Measurements from ENCODE around the gene NPBWR2.
"Not testable (repeated sequence)": the region's sequence is repeated elsewhere in the genome, so short reads cannot be mapped to it uniquely, and the experiment has no call there.

Gene NPBWR2

DNA sequence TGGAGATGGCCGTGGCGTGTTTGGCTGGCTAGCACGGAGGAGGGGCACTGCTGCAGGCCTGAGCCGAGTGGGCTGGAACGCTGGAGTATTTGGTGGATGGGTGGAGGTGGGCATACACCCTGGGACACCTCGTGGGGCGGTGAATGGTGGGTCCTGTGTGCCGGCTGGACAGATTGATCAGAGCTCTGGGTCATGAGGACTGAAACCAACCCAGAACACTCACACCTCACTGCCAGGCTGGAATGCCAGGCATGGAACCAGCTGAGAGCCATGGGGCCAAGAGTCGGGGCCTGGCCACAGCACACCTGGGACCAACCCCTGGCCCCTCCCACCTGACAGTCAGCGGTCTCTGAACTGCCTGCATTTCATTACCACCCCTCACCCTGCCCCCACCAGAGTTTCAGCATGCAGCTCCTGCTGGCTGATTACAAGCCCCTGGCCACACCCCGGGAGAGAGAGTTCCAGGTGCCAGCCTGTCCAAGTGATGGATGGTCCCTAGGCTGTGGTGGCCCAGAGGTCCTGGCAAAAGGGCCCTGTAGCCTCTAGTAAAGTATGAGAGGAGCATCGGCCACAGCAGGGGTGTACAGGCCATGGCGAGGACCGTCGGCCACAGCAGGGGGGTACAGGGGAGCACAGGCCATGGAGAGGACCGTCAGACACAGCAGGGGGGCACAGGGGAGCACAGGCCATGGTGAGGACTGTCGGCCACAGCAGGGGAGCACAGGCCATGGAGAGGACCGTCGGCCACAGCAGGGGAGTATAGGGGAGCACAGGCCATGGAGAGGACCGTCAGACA lies 3.3 kb downstream of the NPBWR2 start:
- DNase-seq (ENCODE audit: low read depth in 2 of 2): no peak

- no peak for DNase-seq (ENCODE audit: low read depth in 2 of 2)
These were observed 4.6 kb downstream of the NPBWR2 start for GRCh38 chr20:64102647-64103354.

DNA sequence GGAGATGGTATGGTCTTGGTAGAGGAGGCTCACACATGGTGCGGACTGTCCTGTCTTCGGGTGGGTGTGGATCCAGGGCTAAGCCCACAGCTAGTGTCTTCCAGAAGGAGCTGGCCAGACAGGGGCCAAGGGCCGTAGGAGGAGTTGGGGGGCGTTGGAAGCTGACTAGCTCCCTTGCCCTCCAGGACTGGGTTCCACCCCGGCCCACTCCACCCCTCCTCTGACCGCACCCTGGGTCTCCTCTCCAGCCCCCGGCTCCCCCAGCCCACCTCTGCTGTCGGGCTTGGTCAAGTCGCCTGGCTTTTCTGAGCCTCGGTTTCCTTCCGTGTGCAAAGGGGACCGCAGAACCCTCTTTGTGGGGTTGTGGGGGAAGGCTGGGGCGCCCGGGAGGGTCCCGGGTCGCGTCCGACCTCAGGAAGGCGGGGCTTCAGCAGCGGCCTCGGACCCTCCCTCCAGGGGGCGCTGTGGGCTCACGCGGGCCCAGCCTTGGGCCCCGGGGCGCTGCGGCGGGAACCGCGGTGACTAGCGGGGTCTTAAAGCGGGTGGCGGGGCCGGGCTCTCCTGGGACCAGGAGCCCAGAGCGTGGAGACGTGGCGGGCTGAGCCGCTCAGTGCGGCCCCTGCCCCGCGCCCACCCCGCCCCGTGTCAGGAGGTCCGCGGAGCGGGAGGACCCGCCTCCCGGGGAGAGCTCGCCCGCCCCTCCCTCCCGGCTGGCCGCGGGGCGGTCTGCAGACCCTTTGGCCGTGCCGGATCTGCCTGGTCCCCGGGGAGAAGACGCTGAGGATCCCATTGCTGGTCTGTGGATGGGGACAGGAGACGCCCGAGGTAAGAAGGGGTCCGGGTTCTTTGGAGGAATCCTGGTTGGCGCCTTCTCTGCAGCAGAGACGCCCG lies 5.4 kb downstream of the NPBWR2 start:
- DNase-seq (ENCODE audit: low read depth in 2 of 2): peak in 1 of 2 donors; percentile 44

DNA sequence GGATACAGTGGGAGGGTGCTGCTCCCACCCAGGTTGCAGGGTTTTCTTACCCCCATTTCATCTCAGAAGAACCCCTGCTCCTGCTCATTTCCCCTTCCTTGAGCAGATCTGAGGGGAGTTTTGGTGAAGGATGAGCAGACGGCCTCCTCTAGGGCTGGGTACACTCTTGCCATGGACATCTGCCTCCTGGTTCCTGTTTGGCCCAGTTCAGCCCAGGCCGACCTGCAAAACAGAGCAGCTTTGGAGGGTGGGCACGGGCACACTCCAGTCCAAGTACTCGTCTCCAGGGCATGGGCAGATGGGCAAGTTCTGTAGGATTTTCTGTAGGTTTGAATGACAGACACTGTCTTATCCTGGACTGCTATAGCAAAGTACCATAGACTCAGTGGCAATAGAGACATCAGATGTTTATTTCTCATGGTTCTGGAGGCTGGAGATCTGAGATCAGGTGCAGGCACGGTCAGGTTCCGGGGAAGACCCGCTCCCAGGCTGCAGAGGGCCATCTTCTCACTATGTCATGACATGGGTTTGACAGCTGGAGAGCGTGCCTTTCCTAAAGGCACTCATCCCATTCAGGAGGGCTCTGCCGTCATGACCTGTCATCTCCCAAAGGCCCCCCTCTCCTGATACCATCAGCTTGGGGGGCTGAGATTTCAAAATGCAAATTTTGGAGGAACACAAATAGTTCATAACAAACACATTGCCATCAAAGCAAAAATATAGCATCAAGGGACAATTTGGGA lies 6.2 kb downstream of the NPBWR2 start:
- DNase-seq (ENCODE audit: low read depth in 2 of 2): no peak

DNA sequence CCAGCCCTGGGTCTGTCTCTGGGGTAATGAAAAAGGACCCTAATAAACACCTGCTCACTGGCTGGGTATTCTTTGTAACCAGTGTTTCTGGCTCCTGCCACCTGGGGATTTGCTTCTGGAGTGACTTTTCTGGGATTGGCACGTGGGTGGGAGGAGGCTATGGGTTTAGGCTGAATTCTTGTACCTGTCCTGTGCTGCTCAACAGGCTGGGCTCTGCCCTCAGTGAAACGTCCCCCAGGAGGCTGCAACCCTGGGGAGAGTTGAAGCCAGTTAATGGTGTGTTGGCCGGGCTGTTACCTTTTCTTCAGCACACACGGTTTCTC lies 6.8 kb downstream of the NPBWR2 start:
- DNase-seq (ENCODE audit: low read depth in 2 of 2): no peak

DNA sequence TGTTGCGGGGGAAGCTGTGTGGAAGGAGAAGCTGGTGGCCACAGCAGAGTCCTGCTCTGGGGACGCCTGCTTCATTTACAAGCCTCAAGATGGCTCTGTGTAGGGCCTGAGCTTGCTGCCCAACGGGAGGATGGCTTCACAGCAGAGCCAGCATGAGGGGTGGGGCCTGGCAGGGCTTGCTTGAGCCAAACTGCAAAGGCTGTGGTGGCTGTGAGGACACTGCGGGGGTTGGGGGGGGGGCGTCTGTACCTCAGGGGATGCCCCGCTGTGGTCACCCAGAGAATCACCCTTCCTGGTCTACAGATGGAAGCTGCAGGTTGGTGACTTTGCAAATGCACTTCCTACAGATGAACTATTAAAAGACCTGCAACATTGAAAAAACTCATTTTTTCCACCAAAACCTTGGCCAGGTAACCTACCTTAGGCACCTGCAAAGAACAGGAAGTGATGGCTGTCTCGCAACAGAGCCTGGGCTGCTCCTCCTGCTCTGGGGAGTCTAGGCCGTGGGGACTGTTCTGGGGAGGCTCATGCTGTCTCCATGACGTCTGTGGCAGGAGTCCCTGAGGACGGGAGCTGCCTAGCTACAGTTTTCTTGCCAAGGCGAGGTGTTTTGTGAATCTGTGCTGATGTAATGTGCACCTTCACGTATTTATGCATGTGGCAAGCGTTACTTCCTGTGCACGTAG lies 7.3 kb downstream of the NPBWR2 start:
- DNase-seq (ENCODE audit: low read depth in 2 of 2): no peak

DNA sequence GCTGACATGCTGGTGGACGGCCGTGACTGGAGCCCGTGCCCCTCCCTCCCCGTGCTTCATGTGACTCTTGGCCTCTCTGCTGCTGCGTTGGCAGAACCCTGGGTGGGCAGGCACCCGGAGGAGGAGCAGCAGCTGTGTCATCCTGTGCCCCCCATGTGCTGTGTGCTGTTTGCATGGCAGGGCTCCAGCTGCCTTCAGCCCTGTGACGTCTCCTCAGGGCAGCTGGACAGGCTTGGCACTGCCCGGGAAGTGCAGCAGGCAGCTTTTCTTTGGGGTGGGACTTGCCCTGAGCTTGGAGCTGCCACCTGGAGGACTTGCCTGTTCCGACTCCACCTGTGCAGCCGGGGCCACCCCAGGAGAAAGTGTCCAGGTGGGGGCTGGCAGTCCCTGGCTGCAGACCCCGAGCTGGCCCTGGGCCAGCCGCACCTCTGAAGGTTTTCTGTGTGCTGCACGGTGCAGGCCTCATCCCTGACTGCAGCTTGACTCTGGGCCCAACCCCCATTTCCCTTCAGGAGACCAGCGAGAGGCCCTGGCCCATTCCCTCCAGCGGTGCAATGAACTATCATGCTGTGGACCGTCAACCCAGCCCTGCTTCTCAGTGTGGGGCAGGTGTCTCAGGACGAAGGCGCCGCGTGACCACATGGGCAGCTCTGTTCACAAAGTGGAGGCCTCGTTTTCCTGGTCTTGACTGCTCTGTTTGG lies 8.1 kb downstream of the NPBWR2 start:
- DNase-seq (ENCODE audit: low read depth in 2 of 2): no peak

- DNase-seq (ENCODE audit: low read depth in 2 of 2): no peak
These were observed 8.8 kb downstream of the NPBWR2 start for GRCh38 chr20:64098471-64099013.

- no peak for DNase-seq (ENCODE audit: low read depth in 2 of 2)
These were observed 10.8 kb downstream of the NPBWR2 start for GRCh38 chr20:64096535-64096934.

DNA sequence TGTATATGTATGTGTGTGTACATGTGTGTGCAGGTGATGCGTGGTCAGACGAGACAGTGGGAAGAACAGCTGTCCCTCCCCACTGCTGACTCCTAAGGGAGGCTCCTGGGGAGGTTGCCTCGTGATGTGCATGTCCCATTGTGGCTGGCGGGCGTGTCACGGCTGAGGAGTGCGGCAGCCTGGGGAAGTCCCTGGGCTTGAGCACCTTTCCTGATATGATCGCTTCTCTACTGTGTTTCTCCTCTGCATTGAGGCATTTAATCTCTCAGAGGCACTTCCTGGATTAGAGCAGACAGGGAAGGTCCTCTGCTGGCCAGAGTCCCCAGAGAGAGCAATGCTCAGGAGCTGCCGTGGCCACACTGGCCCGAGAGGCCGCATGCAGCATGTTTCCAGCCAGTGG lies 11.4 kb downstream of the NPBWR2 start:
- no peak for DNase-seq (ENCODE audit: low read depth in 2 of 2)

- DNase-seq (ENCODE audit: low read depth in 2 of 2): no peak
These were observed 11.9 kb downstream of the NPBWR2 start for GRCh38 chr20:64095455-64095854.

DNA sequence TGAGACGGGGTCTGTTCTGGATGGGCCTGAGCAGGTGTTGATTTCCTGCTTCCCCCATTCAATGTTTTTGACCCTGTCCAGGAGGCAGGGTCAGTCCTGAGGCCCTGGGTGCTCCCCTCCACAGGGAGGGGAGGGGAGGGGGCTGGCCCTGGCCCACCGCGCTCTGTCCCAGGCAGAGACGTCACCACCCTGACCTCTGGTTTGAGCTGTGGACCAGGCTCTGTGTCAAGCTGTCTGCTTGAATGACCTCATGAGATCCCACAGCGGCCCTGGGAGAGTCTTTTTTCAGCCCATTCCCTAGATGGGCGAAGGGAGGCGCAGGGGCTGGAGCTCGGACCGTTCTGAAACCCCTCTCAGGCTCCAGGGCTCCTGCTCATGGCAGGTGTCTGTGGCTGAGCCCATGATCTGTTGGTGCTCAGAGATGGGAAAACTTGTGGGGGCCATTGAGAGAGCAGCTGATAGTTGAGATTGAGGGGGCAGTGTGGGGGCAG lies 14.3 kb downstream of the NPBWR2 start:
- DNase-seq (ENCODE audit: low read depth in 2 of 2): no peak

- no peak for DNase-seq (ENCODE audit: low read depth in 2 of 2)
These were observed 14.9 kb downstream of the NPBWR2 start for GRCh38 chr20:64092258-64093012.

DNA sequence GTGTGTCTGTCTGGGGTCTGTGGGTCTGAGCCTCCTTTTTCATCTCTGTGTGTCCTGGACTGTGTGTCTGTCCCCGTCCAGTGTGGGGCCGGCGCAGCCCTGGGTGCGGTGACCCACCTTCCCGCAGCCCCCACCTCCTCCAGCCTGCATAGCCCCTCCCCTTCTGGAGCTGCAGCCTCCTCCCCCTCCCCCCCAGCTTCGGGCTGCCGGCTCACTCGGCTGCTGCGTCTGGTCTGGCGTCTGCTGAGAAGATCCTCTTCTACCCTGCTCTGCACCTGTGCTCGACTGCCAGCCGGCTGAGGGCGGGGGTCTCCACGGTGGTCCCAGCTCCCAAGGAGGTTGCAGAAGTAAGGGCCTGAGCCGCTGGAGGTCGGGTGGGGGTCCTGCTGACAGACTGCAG lies 15.6 kb downstream of the NPBWR2 start:
- DNase-seq (ENCODE audit: low read depth in 2 of 2): no peak

- DNase-seq (ENCODE audit: low read depth in 2 of 2): no peak
These were observed 16.0 kb downstream of the NPBWR2 start for GRCh38 chr20:64091340-64091739.

DNA sequence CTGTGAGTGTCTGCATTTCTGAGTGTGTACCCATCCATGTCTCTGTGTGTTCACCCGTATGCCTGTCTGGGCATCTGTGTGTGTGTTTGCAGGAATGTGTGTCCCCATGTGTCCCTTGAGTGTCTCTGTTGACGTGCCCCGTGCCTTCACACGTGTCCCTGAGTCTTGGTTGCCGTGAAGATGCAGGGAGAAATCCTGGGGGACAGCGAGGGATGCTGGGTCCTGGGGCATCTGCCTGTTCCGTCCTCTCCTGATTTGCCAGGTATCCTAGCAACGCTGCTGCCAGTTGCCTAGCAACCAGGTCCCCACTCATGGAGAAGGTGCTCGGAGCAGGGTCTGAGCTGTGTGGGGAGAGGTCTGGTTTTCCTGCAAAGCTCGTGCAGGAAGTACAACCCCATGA lies 17.2 kb downstream of the NPBWR2 start:
- no peak for DNase-seq (ENCODE audit: low read depth in 2 of 2)

DNA sequence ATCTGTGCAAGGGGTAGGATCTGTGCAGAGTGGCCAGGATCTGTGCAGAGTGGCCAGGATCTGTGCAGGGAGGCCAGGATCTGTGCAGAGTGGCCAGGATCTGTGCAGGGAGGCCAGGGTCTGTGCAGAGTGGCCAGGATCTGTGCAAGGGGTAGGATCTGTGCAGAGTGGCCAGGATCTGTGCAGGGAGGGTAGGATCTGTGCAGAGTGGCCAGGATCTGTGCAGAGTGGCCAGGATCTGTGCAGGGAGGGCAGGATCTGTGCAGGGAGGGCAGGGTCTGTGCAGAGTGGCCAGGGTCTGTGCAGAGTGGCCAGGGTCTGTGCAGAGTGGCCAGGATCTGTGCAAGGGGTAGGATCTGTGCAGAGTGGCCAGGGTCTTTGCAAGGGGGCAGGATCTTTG lies 18.8 kb downstream of the NPBWR2 start:
- not testable (repeated sequence) for DNase-seq (ENCODE audit: low read depth in 2 of 2)

- DNase-seq (ENCODE audit: low read depth in 2 of 2): not testable (repeated sequence)
These were observed 20.0 kb downstream of the NPBWR2 start for GRCh38 chr20:64087226-64087825.

- no peak for DNase-seq (ENCODE audit: low read depth in 2 of 2)
These were observed 20.6 kb downstream of the NPBWR2 start for GRCh38 chr20:64086801-64087200.

All from activated CD8-positive, alpha-beta memory T cell treated with anti-CD3 and anti-CD28 coated beads for 4 hours (primary cell).